Upper lobe of right lung (tissue), 1 donor: ENCODE data around the gene MYO7B. TPM values are rescaled to one million over a fixed set of nuclear protein-coding genes. Genes with fewer than 3 reads are reported as not detected.
"Not testable (repeated sequence)": the region's sequence is repeated elsewhere in the genome, so short reads cannot be mapped to it uniquely, and the experiment has no call there.

ENCODE experiments used
- ATAC-seq: fragments of 200-7000 bp; cut with Tn5 transposase; one replicate; pipeline ENCODE4 v1.9.1; 2020; ENCODE audit warnings: mild to moderate bottlenecking, moderate library complexity
- DNase-seq: peaks from one replicate; pipeline ENCODE4 v3.0.0-alpha.2; 2020
- H3K27ac ChIP-seq: fragments of 200-600 bp; one replicate; pipeline ENCODE4 v1.8.0; 2022
- H3K27me3 ChIP-seq: fragments of 200-600 bp; one replicate; pipeline ENCODE4 v1.8.0; 2022; ENCODE audit warnings: mild to moderate bottlenecking
- H3K36me3 ChIP-seq: fragments of 200-600 bp; one replicate; pipeline ENCODE4 v1.8.0; 2022
- H3K4me1 ChIP-seq: fragments of 200-600 bp; one replicate; pipeline ENCODE4 v1.8.0; 2022
- H3K4me3 ChIP-seq: fragments of 200-600 bp; one replicate; pipeline ENCODE4 v1.8.0; 2022; ENCODE audit warnings: mild to moderate bottlenecking
- H3K9me3 ChIP-seq: fragments of 200-600 bp; one replicate; pipeline ENCODE4 v1.8.0; 2022
- CTCF ChIP-seq: fragments of 200-600 bp; IDR thresholded peaks from one replicate; pipeline ENCODE4 v1.8.0; 2022; ENCODE audit warnings: antibody characterized with exemption
- intact Hi-C: fragments of 100-400 bp; cut with DNase I; formaldehyde crosslinking; loops from one replicate; pipeline ENCODE4 v1.11.0; 2022
- total RNA-seq: library from RNA; stranded (reverse); fragmentation: NEBNext Ultra II Directional; extraction: Animal tissue kit (Norgen Biotek cat#: 25700); gene quantifications from one replicate; pipeline ENCODE4 v1.2.1, GENCODE V29; 2021
- donor health status: DM: no; HTN: yes; CAD: no; lungs with severe emphysema.

The MYO7B gene
- total RNA-seq, 1 donor from 2014 or later = 2.2 TPM

- intact Hi-C loops = no loop called here
- H3K4me3 ChIP-seq = no peak overlapping the region
- no peak for ATAC-seq
- no peak overlapping the region for H3K27ac ChIP-seq
- no peaks in the 10 kb centered on the region for H3K27me3 ChIP-seq
- peaks cover 6% of the 10 kb centered on the region for H3K4me1 ChIP-seq
- no peaks in the 10 kb centered on the region for H3K36me3 ChIP-seq
- TF ChIP-seq CTCF = no peak
- DNase-seq = peak; percentile 41
- no peaks in the 10 kb centered on the region for H3K9me3 ChIP-seq
Observed at GRCh38 chr2:127568128-127568527, 32.6 kb downstream of the MYO7B start.

GRCh38 chr2:127569666-127570065 lies 34.2 kb downstream of the MYO7B start:
- no peak for TF ChIP-seq CTCF
- no peak overlapping the region for H3K4me3 ChIP-seq
- peaks cover 6% of the 10 kb centered on the region for H3K4me1 ChIP-seq
- intact Hi-C loops = no loop called here
- no peaks in the 10 kb centered on the region for H3K36me3 ChIP-seq
- ATAC-seq = no peak
- H3K27me3 ChIP-seq = no peaks in the 10 kb centered on the region
- H3K27ac ChIP-seq = no peak overlapping the region
- DNase-seq = peak; percentile 30
- H3K9me3 ChIP-seq = no peaks in the 10 kb centered on the region

- no peaks in the 10 kb centered on the region for H3K27me3 ChIP-seq
- DNase-seq (no peak), ATAC-seq (no peak)
- peaks cover 6% of the 10 kb centered on the region for H3K4me1 ChIP-seq
- intact Hi-C loops = no loop called here
- no peaks in the 10 kb centered on the region for H3K9me3 ChIP-seq
- no peak overlapping the region for H3K4me3 ChIP-seq
- TF ChIP-seq CTCF = no peak
- no peaks in the 10 kb centered on the region for H3K36me3 ChIP-seq
- H3K27ac ChIP-seq = no peak overlapping the region
Observed at GRCh38 chr2:127570282-127571250, 35.1 kb downstream of the MYO7B start.

- H3K27ac ChIP-seq, H3K4me1 ChIP-seq, H3K36me3 ChIP-seq, H3K4me3 ChIP-seq, H3K9me3 ChIP-seq, intact Hi-C loops, H3K27me3 ChIP-seq, DNase-seq, ATAC-seq: not testable (repeated sequence)
Observed at GRCh38 chr2:127572352-127572751, 36.9 kb downstream of the MYO7B start.

- Histone ChIP-seq H3K27me3 (no peaks in the 10 kb centered on the region), H3K4me3 (no peak overlapping the region), H3K9me3 (no peaks in the 10 kb centered on the region), H3K27ac (no peak overlapping the region), H3K36me3 (no peaks in the 10 kb centered on the region), H3K4me1 (peaks cover 6% of the 10 kb centered on the region)
- no peak for TF ChIP-seq CTCF
- intact Hi-C loops = no loop called here
- ATAC-seq = no peak
- no peak for DNase-seq
Observed at GRCh38 chr2:127572841-127573240, 37.4 kb downstream of the MYO7B start.

- intact Hi-C loops = no loop called here
- TF ChIP-seq CTCF = no peak
- no peak overlapping the region for H3K4me3 ChIP-seq
Observed at GRCh38 chr2:127573298-127573697, 37.8 kb downstream of the MYO7B start.

More at GRCh38 chr2:127573298-127573697, 37.8 kb downstream of the MYO7B start:
- Histone ChIP-seq H3K36me3 (no peaks in the 10 kb centered on the region), H3K9me3 (no peaks in the 10 kb centered on the region), H3K4me1 (peaks cover 6% of the 10 kb centered on the region), H3K27ac (no peak overlapping the region), H3K27me3 (no peaks in the 10 kb centered on the region)
- no peak for ATAC-seq
- peak; percentile 20 for DNase-seq
